ENCODE data around the gene CXorf58.

The CXorf58 gene

GRCh38 chrX:23901805-23902204 lies 6.0 kb upstream of the CXorf58 start:
- peak; percentile 70 for DNase-seq (ENCODE audit: low read depth)
- peak; percentile 51 for TF ChIP-seq CTCF (IDR thresholded peaks at IDR 0.05; ENCODE audit: control insufficient read depth, extremely low read depth, insufficient read depth)
- peak overlapping the region; percentile 11; the same call in 1 of the 2 replicates for H3K4me3 ChIP-seq (ENCODE audit: low read depth, low read length)

DNA sequence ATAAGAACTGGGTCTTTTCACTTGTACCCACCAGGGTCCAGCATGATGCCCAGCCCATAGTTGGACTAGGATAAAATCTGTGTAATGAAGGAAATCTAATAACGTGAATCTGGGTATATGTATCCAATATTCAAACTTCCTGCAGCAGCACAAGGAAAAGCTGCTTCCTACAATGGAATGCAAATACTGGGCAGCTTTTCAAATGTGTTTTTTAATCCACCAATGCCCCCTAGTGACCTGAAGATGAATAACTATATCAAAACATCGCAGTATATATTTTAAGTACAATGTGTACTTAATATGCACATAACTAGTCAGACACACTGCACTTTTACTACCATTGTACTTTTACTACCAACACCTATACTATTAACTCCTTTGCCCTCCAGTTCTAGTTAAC lies 5.4 kb upstream of the CXorf58 start:
- peak; percentile 45 for DNase-seq (ENCODE audit: low read depth)
- peak; percentile 43 for TF ChIP-seq CTCF (IDR thresholded peaks at IDR 0.05; ENCODE audit: control insufficient read depth, extremely low read depth, insufficient read depth)
- peak overlapping the region; percentile 11; the same call in 1 of the 2 replicates for H3K4me3 ChIP-seq (ENCODE audit: low read depth, low read length)

DNA sequence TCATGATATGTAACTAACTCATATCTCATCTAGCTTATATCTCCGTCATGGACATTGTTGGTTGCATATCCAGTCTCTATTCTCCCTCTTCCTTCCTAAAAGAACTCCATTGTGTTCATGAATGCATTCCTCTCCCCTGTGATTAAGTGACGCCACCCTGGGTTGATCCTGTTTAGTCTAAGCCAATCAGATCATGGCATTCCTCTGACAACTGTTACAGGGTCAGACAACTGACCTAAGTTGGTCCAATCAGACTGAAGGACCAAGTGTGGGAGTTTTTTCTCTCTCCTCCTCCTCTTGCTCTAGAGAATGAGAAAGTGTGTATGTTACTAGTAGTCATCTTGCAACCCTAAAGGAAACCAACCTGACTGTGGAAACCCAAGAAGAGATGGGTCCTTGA lies 3.7 kb upstream of the CXorf58 start:
- no peak for DNase-seq (ENCODE audit: low read depth)
- TF ChIP-seq CTCF (IDR thresholded peaks at IDR 0.05; ENCODE audit: control insufficient read depth, extremely low read depth, insufficient read depth), result no peak
- no peak overlapping the region for H3K4me3 ChIP-seq (ENCODE audit: low read depth, low read length)

DNA sequence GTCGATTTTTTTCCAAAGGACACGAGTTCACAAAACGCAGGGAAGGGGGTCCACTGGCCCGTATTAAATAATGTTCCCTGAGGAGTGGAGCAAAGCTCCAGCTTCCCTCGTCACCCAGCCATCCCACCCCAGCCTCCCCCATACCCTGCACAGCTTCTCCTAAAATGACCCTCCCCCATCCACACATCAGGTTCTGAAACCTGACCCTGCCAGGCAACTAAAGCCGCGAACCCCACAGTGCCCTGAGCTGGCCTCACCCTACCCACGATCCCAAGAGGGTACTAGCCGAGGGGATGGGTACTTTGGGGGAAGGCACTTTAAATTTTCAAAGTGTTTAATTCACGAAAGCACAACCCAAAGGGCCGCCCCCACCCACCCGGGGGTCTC lies 702 bp upstream of the CXorf58 start:
- peak overlapping the region; percentile 78 for H3K4me3 ChIP-seq (ENCODE audit: low read depth, low read length)
- no peak for DNase-seq (ENCODE audit: low read depth)
- TF ChIP-seq CTCF (IDR thresholded peaks at IDR 0.05; ENCODE audit: control insufficient read depth, extremely low read depth, insufficient read depth), result no peak

GRCh38 chrX:23908219-23909004 lies 606 bp downstream of the CXorf58 start:
- no peak for DNase-seq (ENCODE audit: low read depth)
- peak overlapping the region; percentile 78 for H3K4me3 ChIP-seq (ENCODE audit: low read depth, low read length)
- TF ChIP-seq CTCF (IDR thresholded peaks at IDR 0.05; ENCODE audit: control insufficient read depth, extremely low read depth, insufficient read depth), result 0 out of 2 replicates have a peak, but pooled peaks have one; percentile 1

GRCh38 chrX:23911126-23911835 lies 3.5 kb downstream of the CXorf58 start:
- DNase-seq (ENCODE audit: low read depth), result no peak
- H3K4me3 ChIP-seq (ENCODE audit: low read depth, low read length), result no peak overlapping the region
- TF ChIP-seq CTCF (IDR thresholded peaks at IDR 0.05; ENCODE audit: control insufficient read depth, extremely low read depth, insufficient read depth), result no peak
